ENCODE results near the gene FCF1. TPM values are rescaled to one million over a fixed set of nuclear protein-coding genes. Genes with fewer than 3 reads are reported as not detected.

The FCF1 gene
- polyA plus RNA-seq, 2 of the 4 experiments (the other 2 are of a cell fraction) = 80.1 to 97.2 TPM

GRCh38 chr14:74698465-74698864, 14.5 kb upstream of the FCF1 start:
- WGBS (ENCODE audit: missing lambda C conversion rate) = 96% methylated on average over 4 of the region's 4 CpGs
- no peak for TF ChIP-seq PBX3 (IDR thresholded peaks at IDR 0.05)
- no peak for TF ChIP-seq MYC (IDR thresholded peaks at IDR 0.05; ENCODE audit: borderline replicate concordance, low read length)
- TF ChIP-seq KDM1A (IDR thresholded peaks at IDR 0.05; ENCODE audit: low read depth) = no peak
- no peak for TF ChIP-seq HEYL (CRISPR knock-in tag; IDR thresholded peaks at IDR 0.05)
- DNase-seq (ENCODE audit: low read depth in 1 of 2, low spot score in 1 of 2) (no peak), ATAC-seq (no peak), FAIRE-seq (no peak)
- ChIA-PET CTCF (no interaction called here), POLR2A (no interaction called here)
- Histone ChIP-seq H3K9me3 (peaks cover 15% of the 10 kb centered on the region), H3K4me1 (0 out of 3 replicates have a peak, but pooled peaks cover 4% of the 10 kb centered on the region), H3K27ac (no peak overlapping the region), H3K4me3 (no peak overlapping the region), H3K4me2 (no peak overlapping the region)

- FAIRE-seq (no peak), DNase-seq (ENCODE audit: low read depth in 1 of 2, low spot score in 1 of 2) (peak in 1 of 2 experiments; percentile 13), ATAC-seq (no peak)
- ChIA-PET CTCF (interaction anchor here (1.1 kb wide), 1 partner anchor 17 kb away, joined by 3 read pairs; no protein-coding TSS in a partner anchor), POLR2A (no interaction called here)
- Histone ChIP-seq H3K4me2 (no peak overlapping the region), H3K27ac (no peak overlapping the region), H3K4me1 (no peaks in the 10 kb centered on the region), H3K9me3 (peaks cover 15% of the 10 kb centered on the region), H3K4me3 (no peak overlapping the region)
- peak; percentile 92 for TF ChIP-seq ZFP36 (IDR thresholded peaks at IDR 0.05; ENCODE audit: borderline replicate concordance, partially characterized antibody)
- no peak for TF ChIP-seq ZSCAN20 (CRISPR knock-in tag; IDR thresholded peaks at IDR 0.05)
- WGBS (ENCODE audit: missing lambda C conversion rate) = 100% methylated on average over 2 of the region's 2 CpGs
Observed at GRCh38 chr14:74702293-74702692, 10.7 kb upstream of the FCF1 start.

GRCh38 chr14:74703043-74703442, 9.9 kb upstream of the FCF1 start:
- DNase-seq (ENCODE audit: low read depth in 1 of 2, low spot score in 1 of 2) (no peak), FAIRE-seq (no peak), ATAC-seq (no peak)
- POLR2A ChIA-PET = no interaction called here
- 95% methylated on average over 3 of the region's 3 CpGs for WGBS (ENCODE audit: missing lambda C conversion rate)
- peaks cover 15% of the 10 kb centered on the region for H3K9me3 ChIP-seq
- no peak for TF ChIP-seq RAD21 (conservative IDR thresholded peaks at IDR 0.05 in 1 of 2, IDR thresholded peaks at IDR 0.05 in 1 of 2)
- no peak for TF ChIP-seq JUNB (IDR thresholded peaks at IDR 0.05)
- TF ChIP-seq GATA3 (IDR thresholded peaks at IDR 0.05; ENCODE audit: borderline replicate concordance) = no peak
- no peak for TF ChIP-seq EHF (CRISPR knock-in tag; IDR thresholded peaks at IDR 0.05)
- TF ChIP-seq, protein P1, sequence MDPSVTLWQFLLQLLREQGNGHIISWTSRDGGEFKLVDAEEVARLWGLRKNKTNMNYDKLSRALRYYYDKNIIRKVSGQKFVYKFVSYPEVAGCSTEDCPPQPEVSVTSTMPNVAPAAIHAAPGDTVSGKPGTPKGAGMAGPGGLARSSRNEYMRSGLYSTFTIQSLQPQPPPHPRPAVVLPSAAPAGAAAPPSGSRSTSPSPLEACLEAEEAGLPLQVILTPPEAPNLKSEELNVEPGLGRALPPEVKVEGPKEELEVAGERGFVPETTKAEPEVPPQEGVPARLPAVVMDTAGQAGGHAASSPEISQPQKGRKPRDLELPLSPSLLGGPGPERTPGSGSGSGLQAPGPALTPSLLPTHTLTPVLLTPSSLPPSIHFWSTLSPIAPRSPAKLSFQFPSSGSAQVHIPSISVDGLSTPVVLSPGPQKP (IDR thresholded peaks at IDR 0.05; ENCODE audit: low read depth, low read length) = no peak
- no peak for TF ChIP-seq BCL3 (IDR thresholded peaks at IDR 0.05)
- TF ChIP-seq SREBF2 (IDR thresholded peaks at IDR 0.05) = no peak
- TF ChIP-seq HEYL (CRISPR knock-in tag; IDR thresholded peaks at IDR 0.05) = no peak
- TF ChIP-seq EP300 (IDR thresholded peaks at IDR 0.05) = no peak
- TF ChIP-seq HDAC2 (IDR thresholded peaks at IDR 0.05) = no peak
- TF ChIP-seq MYC (IDR thresholded peaks at IDR 0.05; ENCODE audit: borderline replicate concordance, low read length) = no peak
- no peak for TF ChIP-seq MAX (IDR thresholded peaks at IDR 0.05)
- no peak for TF ChIP-seq HOXB5 (CRISPR knock-in tag; IDR thresholded peaks at IDR 0.05)
- TF ChIP-seq RARB (CRISPR knock-in tag; IDR thresholded peaks at IDR 0.05) = no peak
- no peak for TF ChIP-seq FOXS1 (CRISPR knock-in tag; IDR thresholded peaks at IDR 0.05)
- no peak for TF ChIP-seq NPAS2 (CRISPR knock-in tag; IDR thresholded peaks at IDR 0.05; ENCODE audit: borderline replicate concordance)
- TF ChIP-seq, protein P2, sequence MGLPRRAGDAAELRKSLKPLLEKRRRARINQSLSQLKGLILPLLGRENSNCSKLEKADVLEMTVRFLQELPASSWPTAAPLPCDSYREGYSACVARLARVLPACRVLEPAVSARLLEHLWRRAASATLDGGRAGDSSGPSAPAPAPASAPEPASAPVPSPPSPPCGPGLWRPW (IDR thresholded peaks at IDR 0.05) = no peak
- TF ChIP-seq JUN (IDR thresholded peaks at IDR 0.05) = no peak
- TF ChIP-seq HOXB13 (CRISPR knock-in tag; IDR thresholded peaks at IDR 0.05; ENCODE audit: low read depth) = no peak
- no peak for TF ChIP-seq CBX8 (IDR thresholded peaks at IDR 0.05)
- H3K4me2 ChIP-seq = no peak overlapping the region
- H3K27ac ChIP-seq = no peak overlapping the region
- H3K4me3 ChIP-seq = no peak overlapping the region
- H3K4me1 ChIP-seq = no peaks in the 10 kb centered on the region
- CTCF ChIA-PET = no interaction called here
